ENCODE data around the gene PAQR4. TPM values are rescaled to one million over a fixed set of nuclear protein-coding genes. Genes with fewer than 3 reads are reported as not detected.
A peak's percentile ranks its signal among the peaks of the same experiment; 100 is the strongest.

The PAQR4 gene
- total and polyA plus RNA-seq, 2 experiments from 2014 or later, result 4.5 to 8.3 TPM

DNA sequence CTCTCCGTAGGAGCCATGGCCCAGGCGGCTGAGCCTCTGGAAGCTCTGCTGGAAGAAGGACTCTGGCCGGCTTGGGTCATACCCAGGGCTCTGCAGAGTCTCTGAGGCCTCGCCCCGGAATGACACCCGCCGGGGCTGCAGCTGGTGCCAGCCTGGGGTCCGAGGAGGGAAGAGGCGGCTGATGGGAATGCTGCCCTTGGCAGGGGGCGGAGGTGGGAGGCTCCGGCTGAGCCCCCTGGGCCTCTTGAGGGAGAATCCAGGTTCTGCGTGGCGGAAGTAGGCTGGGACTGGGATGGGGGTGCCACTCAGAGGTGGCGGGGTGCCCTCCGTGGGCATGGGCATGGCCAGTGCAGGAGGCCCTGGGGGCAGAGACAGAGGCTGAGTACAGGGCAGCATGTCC is 7.5 kb downstream of the PAQR4 start:
- TF ChIP-seq, protein P1, sequence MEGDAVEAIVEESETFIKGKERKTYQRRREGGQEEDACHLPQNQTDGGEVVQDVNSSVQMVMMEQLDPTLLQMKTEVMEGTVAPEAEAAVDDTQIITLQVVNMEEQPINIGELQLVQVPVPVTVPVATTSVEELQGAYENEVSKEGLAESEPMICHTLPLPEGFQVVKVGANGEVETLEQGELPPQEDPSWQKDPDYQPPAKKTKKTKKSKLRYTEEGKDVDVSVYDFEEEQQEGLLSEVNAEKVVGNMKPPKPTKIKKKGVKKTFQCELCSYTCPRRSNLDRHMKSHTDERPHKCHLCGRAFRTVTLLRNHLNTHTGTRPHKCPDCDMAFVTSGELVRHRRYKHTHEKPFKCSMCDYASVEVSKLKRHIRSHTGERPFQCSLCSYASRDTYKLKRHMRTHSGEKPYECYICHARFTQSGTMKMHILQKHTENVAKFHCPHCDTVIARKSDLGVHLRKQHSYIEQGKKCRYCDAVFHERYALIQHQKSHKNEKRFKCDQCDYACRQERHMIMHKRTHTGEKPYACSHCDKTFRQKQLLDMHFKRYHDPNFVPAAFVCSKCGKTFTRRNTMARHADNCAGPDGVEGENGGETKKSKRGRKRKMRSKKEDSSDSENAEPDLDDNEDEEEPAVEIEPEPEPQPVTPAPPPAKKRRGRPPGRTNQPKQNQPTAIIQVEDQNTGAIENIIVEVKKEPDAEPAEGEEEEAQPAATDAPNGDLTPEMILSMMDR (IDR thresholded peaks at IDR 0.05; ENCODE audit: poor library complexity), result no peak
- no peak for TF ChIP-seq EZH2 (IDR thresholded peaks at IDR 0.05; ENCODE audit: borderline replicate concordance)
- no peak for TF ChIP-seq EZH2phosphoT487 (IDR thresholded peaks at IDR 0.05; ENCODE audit: low read depth, severe bottlenecking, unreplicated experiment)
- 95% methylated on average over 15 of the region's 15 CpGs for WGBS (ENCODE audit: low lambda C conversion rate, missing lambda C conversion rate)
- DNase-seq (ENCODE audit: low spot score), result no peak
- Histone ChIP-seq H3K4me3 (no peak overlapping the region), H3K4me1 (ENCODE audit: insufficient read depth) (peaks cover 9% of the 10 kb centered on the region), H3K9me3 (ENCODE audit: low read depth) (no peaks in the 10 kb centered on the region), H4K20me1 (ENCODE audit: insufficient read depth, poor library complexity, severe bottlenecking) (no peaks in the 10 kb centered on the region), H3K27ac (no peak overlapping the region), H3K27me3 (no peaks in the 10 kb centered on the region), H3K9me2 (replicated peaks; ENCODE audit: insufficient read depth) (no peaks in the 10 kb centered on the region), H3K36me3 (replicated peaks; ENCODE audit: insufficient read depth, low read depth) (no peaks in the 10 kb centered on the region), H3K4me2 (no peak overlapping the region), H3K79me2 (peaks cover 5% of the 10 kb centered on the region), H2AFZ (no peak overlapping the region)

DNA sequence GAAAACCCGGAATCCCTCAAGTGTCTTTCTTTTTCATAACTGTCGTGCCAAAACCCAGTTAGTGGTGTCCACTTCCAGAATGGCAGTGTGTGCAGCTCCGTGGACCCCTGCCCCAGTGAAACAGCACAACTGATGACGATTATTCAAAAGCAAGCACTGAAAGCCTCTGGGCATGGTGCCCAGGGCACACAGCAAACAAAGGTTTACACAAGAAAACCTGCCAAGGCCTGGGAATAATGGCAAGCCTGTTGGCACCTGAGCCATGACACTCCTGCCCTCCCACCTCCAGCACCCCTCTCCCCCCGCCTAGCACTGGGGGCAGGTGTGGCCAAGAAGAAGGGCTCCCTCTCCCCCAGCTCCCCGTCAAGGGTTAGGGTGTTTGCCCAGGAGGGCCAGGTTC is 8.3 kb downstream of the PAQR4 start:
- Histone ChIP-seq H3K9me3 (ENCODE audit: low read depth) (no peaks in the 10 kb centered on the region), H2AFZ (no peak overlapping the region), H3K4me1 (ENCODE audit: insufficient read depth) (peaks cover 9% of the 10 kb centered on the region), H3K27me3 (no peaks in the 10 kb centered on the region), H3K27ac (no peak overlapping the region), H3K4me3 (no peak overlapping the region), H3K79me2 (peaks cover 5% of the 10 kb centered on the region), H3K36me3 (replicated peaks; ENCODE audit: insufficient read depth, low read depth) (no peaks in the 10 kb centered on the region), H3K9me2 (replicated peaks; ENCODE audit: insufficient read depth) (no peaks in the 10 kb centered on the region), H3K4me2 (no peak overlapping the region), H4K20me1 (ENCODE audit: insufficient read depth, poor library complexity, severe bottlenecking) (no peaks in the 10 kb centered on the region)
- TF ChIP-seq, protein P1 (IDR thresholded peaks at IDR 0.05; ENCODE audit: poor library complexity), result no peak
- TF ChIP-seq EZH2phosphoT487 (IDR thresholded peaks at IDR 0.05; ENCODE audit: low read depth, severe bottlenecking, unreplicated experiment) (no peak), EZH2 (IDR thresholded peaks at IDR 0.05; ENCODE audit: borderline replicate concordance) (no peak)
- no peak for DNase-seq (ENCODE audit: low spot score)
- 94% methylated on average over 6 of the region's 6 CpGs for WGBS (ENCODE audit: low lambda C conversion rate, missing lambda C conversion rate)

DNA sequence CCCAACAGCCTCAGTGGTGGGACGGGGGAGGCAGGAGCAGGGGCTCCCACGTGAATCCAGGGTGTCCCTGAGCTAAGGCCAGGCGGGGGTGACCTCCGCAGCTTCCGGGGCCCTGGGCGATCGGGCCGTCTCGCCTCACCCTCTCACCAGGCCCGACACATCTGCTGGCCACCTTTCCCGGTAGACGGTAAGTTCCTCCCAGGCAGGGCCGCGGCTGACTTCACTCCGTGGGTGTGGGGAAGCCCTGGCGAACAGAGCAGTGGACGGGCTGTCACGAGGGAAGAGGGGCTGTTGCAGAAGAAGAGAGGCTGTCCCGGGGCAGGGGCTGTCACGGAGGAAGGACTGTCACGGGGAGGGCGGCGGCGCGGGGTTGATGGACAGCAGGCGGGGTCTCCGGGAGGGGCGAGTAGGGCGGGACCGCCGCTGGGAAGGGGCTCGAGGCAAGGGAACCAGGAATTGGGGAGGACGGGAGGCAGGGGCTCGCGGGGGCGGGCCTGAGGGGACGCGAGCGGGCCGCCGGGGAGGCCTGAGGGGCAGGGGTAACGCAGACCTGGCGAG is 10.6 kb downstream of the PAQR4 start:
- TF ChIP-seq, protein P1 (IDR thresholded peaks at IDR 0.05; ENCODE audit: poor library complexity), result no peak
- TF ChIP-seq EZH2phosphoT487 (IDR thresholded peaks at IDR 0.05; ENCODE audit: low read depth, severe bottlenecking, unreplicated experiment) (no peak), EZH2 (IDR thresholded peaks at IDR 0.05; ENCODE audit: borderline replicate concordance) (no peak)
- H3K36me3 ChIP-seq (replicated peaks; ENCODE audit: insufficient read depth, low read depth), result no peaks in the 10 kb centered on the region
- WGBS (ENCODE audit: low lambda C conversion rate, missing lambda C conversion rate), result 16% methylated on average over 18 of the region's 43 CpGs
- peak overlapping the region; percentile 25 for H2AFZ ChIP-seq
- H3K79me2 ChIP-seq, result peaks cover 5% of the 10 kb centered on the region
- H3K9me2 ChIP-seq (replicated peaks; ENCODE audit: insufficient read depth), result no peaks in the 10 kb centered on the region
- H4K20me1 ChIP-seq (ENCODE audit: insufficient read depth, poor library complexity, severe bottlenecking), result no peaks in the 10 kb centered on the region
- peak overlapping the region; percentile 98 for H3K4me2 ChIP-seq
- peak overlapping the region; percentile 67 for H3K4me3 ChIP-seq
- H3K4me1 ChIP-seq (ENCODE audit: insufficient read depth), result peaks cover 9% of the 10 kb centered on the region
- H3K27me3 ChIP-seq, result no peaks in the 10 kb centered on the region
- no peaks in the 10 kb centered on the region for H3K9me3 ChIP-seq (ENCODE audit: low read depth)
- no peak for DNase-seq (ENCODE audit: low spot score)
- no peak overlapping the region for H3K27ac ChIP-seq
